Measurements from ENCODE around the gene SKI. TPM values are rescaled to one million over a fixed set of nuclear protein-coding genes. Genes with fewer than 3 reads are reported as not detected.

SKI gene
- total RNA-seq, 1 experiment from 2014 or later: 28.3 TPM

GRCh38 chr1:2316451-2316961 is 88.4 kb downstream of the SKI start:
- POLR2A ChIA-PET (ENCODE audit: unreplicated experiment): no interaction called here

GRCh38 chr1:2317230-2318065 is 89.3 kb downstream of the SKI start:
- BruUV-seq (replicated peaks): no TSS peak
- Histone ChIP-seq H2AFZ (ENCODE audit: low read length) (no peak overlapping the region), H3K36me3 (ENCODE audit: low read depth, low read length) (no peaks in the 10 kb centered on the region), H3K4me3 (ENCODE audit: low read length) (no peak overlapping the region), H3K9me2 (replicated peaks; ENCODE audit: low read length) (no peaks in the 10 kb centered on the region), H3K4me2 (ENCODE audit: low read length) (no peak overlapping the region), H3K27me3 (ENCODE audit: low read length) (no peaks in the 10 kb centered on the region; the same call in 1 of the 2 replicates), H3F3A (ENCODE audit: low read length, unreplicated experiment) (no peaks in the 10 kb centered on the region), H3K9me3 (ENCODE audit: low read length) (no peaks in the 10 kb centered on the region), H3K79me2 (ENCODE audit: low read length) (no peaks in the 10 kb centered on the region), H3K9ac (ENCODE audit: low read length) (no peak overlapping the region), H3K4me1 (ENCODE audit: insufficient read depth, low read length) (peaks cover 6% of the 10 kb centered on the region; the same call in 1 of the 2 replicates), H4K20me1 (ENCODE audit: low read length) (no peaks in the 10 kb centered on the region), H3K27ac (ENCODE audit: low read length) (no peak overlapping the region)
- ATAC-seq (no peak), DNase-seq (no peak)
- ChIA-PET POLR2A (ENCODE audit: unreplicated experiment) (no interaction called here), CTCF (no interaction called here)
- intact Hi-C loops (cut with micrococcal nuclease): no loop called here
- TF ChIP-seq CTCF (conservative IDR thresholded peaks at IDR 0.05; ENCODE audit: low read depth, low read length): no peak
- TF ChIP-seq EZH2phosphoT487 (IDR thresholded peaks at IDR 0.05; ENCODE audit: borderline replicate concordance, low read length): no peak
- no peak for TF ChIP-seq EZH2 (IDR thresholded peaks at IDR 0.05; ENCODE audit: low read length, unreplicated experiment)

More at GRCh38 chr1:2316451-2316961, 88.4 kb downstream of the SKI start:
- Histone ChIP-seq H3K27me3 (ENCODE audit: low read length) (no peaks in the 10 kb centered on the region), H3K4me1 (ENCODE audit: insufficient read depth, low read length) (peaks cover 6% of the 10 kb centered on the region; the same call in 1 of the 2 replicates), H3K9me3 (ENCODE audit: low read length) (no peaks in the 10 kb centered on the region), H3K27ac (ENCODE audit: low read length) (no peak overlapping the region), H3F3A (ENCODE audit: low read length, unreplicated experiment) (no peaks in the 10 kb centered on the region), H3K4me2 (ENCODE audit: low read length) (no peak overlapping the region), H4K20me1 (ENCODE audit: low read length) (no peaks in the 10 kb centered on the region), H3K9me2 (replicated peaks; ENCODE audit: low read length) (no peaks in the 10 kb centered on the region), H3K79me2 (ENCODE audit: low read length) (no peaks in the 10 kb centered on the region), H3K4me3 (ENCODE audit: low read length) (no peak overlapping the region), H2AFZ (ENCODE audit: low read length) (no peak overlapping the region), H3K9ac (ENCODE audit: low read length) (no peak overlapping the region), H3K36me3 (ENCODE audit: low read depth, low read length) (no peaks in the 10 kb centered on the region)
- no TSS peak for BruUV-seq (replicated peaks)
- DNase-seq: peak; percentile 22
- ATAC-seq: no peak
- intact Hi-C loops (cut with micrococcal nuclease): no loop called here
- CTCF ChIA-PET: interaction anchor here (1.8 kb wide), 1 partner anchor 117 kb away, joined by 5 read pairs; no protein-coding TSS in a partner anchor
- TF ChIP-seq CTCF (conservative IDR thresholded peaks at IDR 0.05; ENCODE audit: low read depth, low read length) (no peak), EZH2phosphoT487 (IDR thresholded peaks at IDR 0.05; ENCODE audit: borderline replicate concordance, low read length) (no peak)
